Adrenal gland (tissue), 12 donors: Measurements from ENCODE around the gene EIF4E2. TPM values are rescaled to one million over a fixed set of nuclear protein-coding genes. Genes with fewer than 3 reads are reported as not detected.
A peak's percentile ranks its signal among the peaks of the same experiment; 100 is the strongest.

ENCODE experiments used
- DNase-seq, 7 donors: peaks; one replicate each; pipeline ENCODE4 v3.0.0-alpha.2; 2019 to 2020
- H3K27ac ChIP-seq, 5 donors: fragments of 200-600 bp; sonication (generic) in 4 of 5; 1 replicate in 3 of 5; 2 replicates in 2 of 5; pipeline versions ENCODE4 v1.5.1 to v1.8.0; 2016 to 2020; ENCODE audit warnings: mild to moderate bottlenecking in 1 of 5
- H3K27me3 ChIP-seq: fragments of 200-600 bp; 2 replicates; pipeline ENCODE4 v1.8.0; 2021
- H3K36me3 ChIP-seq, 2 donors: fragments of 200-600 bp; replicated peaks in 1 of 2; 1 replicate in 1 of 2; 2 replicates in 1 of 2; pipeline versions ENCODE4 v1.5.1 to v1.8.0; 2018 to 2022
- H3K4me1 ChIP-seq, 2 donors: fragments of 200-600 bp; replicated peaks in 1 of 2; 1 replicate in 1 of 2; 2 replicates in 1 of 2; pipeline versions ENCODE4 v1.5.1 to v1.8.0; 2018 to 2021
- H3K4me3 ChIP-seq, 4 donors: fragments of 200-600 bp; sonication (generic) in 3 of 4; one replicate each; pipeline ENCODE4 v1.5.1; 2016 to 2018
- H3K9me3 ChIP-seq, 3 donors: fragments of 200-600 bp; sonication (generic) in 1 of 3; replicated peaks in 1 of 3; 1 replicate in 2 of 3; 2 replicates in 1 of 3; pipeline versions ENCODE4 v1.5.1 to v1.8.0; 2016 to 2021
- CTCF ChIP-seq, 6 experiments: fragments of 450-650 bp in 4 of 6; fragments of 200-600 bp in 2 of 6; sonication (generic) in 1 of 6; IDR thresholded peaks; 1 replicate in 5 of 6; 2 replicates in 1 of 6; pipeline versions ENCODE4 v1.5.1 to v1.8.0; 2016 to 2021; ENCODE audit warnings: antibody characterized with exemption in 6 of 6, mild to moderate bottlenecking in 2 of 6, moderate library complexity in 1 of 6
- POLR2A ChIP-seq, 2 donors: fragments of 450-650 bp; IDR thresholded peaks; one replicate each; pipeline ENCODE4 v1.6.1; 2017; ENCODE audit warnings: antibody characterized with exemption in 2 of 2, mild to moderate bottlenecking in 2 of 2, moderate library complexity in 1 of 2
- WGBS, 4 donors: extraction: QIAGEN DNeasy Blood & Tissue Kit in 2 of 4; methylation state at CpG; one replicate each; pipeline versions ENCODE4 v1.1.5 to v1.1.7; 2013 to 2017; 5-methylcytosine and 5-hydroxymethylcytosine counted together
- intact Hi-C, 2 donors: fragments of 100-400 bp; cut with DNase I; formaldehyde crosslinking; loops; one replicate each; pipeline versions ENCODE4 v1.14.1 to v1.15.0; 2022 to 2023
- polyA plus RNA-seq, 3 donors: library from polyadenylated mRNA; stranded (reverse); fragments of 200-250 nt in 2 of 3; fragments of 350-450 nt in 1 of 3; fragmentation: Illumina TruSeq in 1 of 3; extraction: RNeasy Lipid Tissue Mini Kit (QIAGEN cat#74804) in 1 of 3; gene quantifications; one replicate each; pipeline ENCODE4 v1.2.3, GENCODE V29; 2013 to 2014
- total RNA-seq, 9 donors: library from RNA; depleted of rRNA in 4 of 9; stranded (reverse); fragments of >200 nt in 4 of 9; fragments of 120-200 nt in 1 of 9; fragmentation: NEBNext Ultra II Directional in 1 of 9; extraction: Animal tissue kit (Norgen Biotek cat#: 25700) in 1 of 9; gene quantifications; one replicate each; pipeline versions ENCODE4 v1.1.0 to v1.2.4, GENCODE V29; 2013 to 2023
- donor health status: healthy with polysubstance abuse.
- donor health status: Bipolar disorder and iron deficiency.
- donor health status: DM: yes; HTN: yes; CAD: no.
- donor health status: DM: no; HTN: no; CAD: no.
- donor health status: DM: no; HTN: no; CAD: no.
- donor health status: DM: yes; HTN: yes; CAD: no.

Gene EIF4E2
- total and polyA plus RNA-seq, 12 donors, result 32.2 to 137 (median 57.8) TPM

GRCh38 chr2:232544674-232545073, 5.8 kb upstream of the EIF4E2 start:
- TF ChIP-seq CTCF (IDR thresholded peaks at IDR 0.05) (no peak), POLR2A (IDR thresholded peaks at IDR 0.05) (no peak)
- intact Hi-C loops, result no loop called here
- DNase-seq, result peak in 1 of 7 donors; percentile 5
- 91 to 96% (median 94%) methylated on average over 6 of the region's 6 CpGs for WGBS, 4 donors
- Histone ChIP-seq H3K9me3 (no peaks in the 10 kb centered on the region), H3K4me3 (no peak overlapping the region), H3K27me3 (peaks cover under 1% of the 10 kb centered on the region), H3K27ac (no peak overlapping the region), H3K4me1 (peaks cover 3 to 7% of the 10 kb centered on the region in 2 donors), H3K36me3 (no peaks in the 10 kb centered on the region)

- 90 to 94% (median 91%) methylated on average over 10 to 17 of the region's 17 CpGs for WGBS, 4 donors
- H3K27me3 ChIP-seq, result no peaks in the 10 kb centered on the region
- peak in 2 of 7 donors; percentile 9 to 45 for DNase-seq
Observed at GRCh38 chr2:232545511-232546375, 4.7 kb upstream of the EIF4E2 start.

GRCh38 chr2:232547991-232548390, 2.5 kb upstream of the EIF4E2 start:
- intact Hi-C loops, result no loop called here
- H3K4me1 ChIP-seq, result peaks cover 12 to 20% of the 10 kb centered on the region in 2 donors
- 97 to 98% (median 97%) methylated on average over 6 of the region's 6 CpGs for WGBS, 4 donors
- no peak for DNase-seq
- no peak overlapping the region for H3K4me3 ChIP-seq
- no peaks in the 10 kb centered on the region for H3K36me3 ChIP-seq
- H3K9me3 ChIP-seq, result no peaks in the 10 kb centered on the region
- H3K27ac ChIP-seq, result no peak overlapping the region
- H3K27me3 ChIP-seq, result no peaks in the 10 kb centered on the region
- TF ChIP-seq POLR2A (IDR thresholded peaks at IDR 0.05), result no peak
- no peak for TF ChIP-seq CTCF (IDR thresholded peaks at IDR 0.05)

More at GRCh38 chr2:232545511-232546375, 4.7 kb upstream of the EIF4E2 start:
- no peak overlapping the region for H3K4me3 ChIP-seq
- H3K27ac ChIP-seq, result no peak overlapping the region
- H3K4me1 ChIP-seq, result peaks cover 4 to 9% of the 10 kb centered on the region in 2 donors
- no peak for TF ChIP-seq POLR2A (IDR thresholded peaks at IDR 0.05)
- TF ChIP-seq CTCF (IDR thresholded peaks at IDR 0.05), result no peak
- no peaks in the 10 kb centered on the region for H3K9me3 ChIP-seq
- no peaks in the 10 kb centered on the region for H3K36me3 ChIP-seq
- intact Hi-C loops, result no loop called here

- Histone ChIP-seq H3K27me3 (no peaks in the 10 kb centered on the region), H3K4me3 (peak overlapping the region in 3 of 4 donors; percentile 67 to 94 (median 88)), H3K27ac (peak overlapping the region; percentile 96 to 99 (median 98)), H3K9me3 (no peaks in the 10 kb centered on the region), H3K36me3 (no peaks in the 10 kb centered on the region), H3K4me1 (peaks cover 12 to 24% of the 10 kb centered on the region in 2 donors)
- DNase-seq, result peak in 1 of 7 donors; percentile 14
- TF ChIP-seq POLR2A (IDR thresholded peaks at IDR 0.05) (no peak), CTCF (IDR thresholded peaks at IDR 0.05) (no peak)
- WGBS, 4 donors, result 36 to 41% (median 38%) methylated on average over 21 of the region's 21 CpGs
- intact Hi-C loops, result no loop called here
Observed at GRCh38 chr2:232549655-232550353, 685 bp upstream of the EIF4E2 start.
